HG03039 (cell line): ENCODE measurements around the gene CUL9.
A peak's percentile ranks its signal among the peaks of the same experiment; 100 is the strongest.

Source experiments
- ATAC-seq: cut with Tn5 transposase; IDR thresholded peaks from one replicate; pipeline ENCODE4 v1.9.1; 2021; ENCODE audit warnings: mild to moderate bottlenecking, moderate library complexity; ENCODE audit not compliant: unreplicated experiment

The CUL9 gene

DNA sequence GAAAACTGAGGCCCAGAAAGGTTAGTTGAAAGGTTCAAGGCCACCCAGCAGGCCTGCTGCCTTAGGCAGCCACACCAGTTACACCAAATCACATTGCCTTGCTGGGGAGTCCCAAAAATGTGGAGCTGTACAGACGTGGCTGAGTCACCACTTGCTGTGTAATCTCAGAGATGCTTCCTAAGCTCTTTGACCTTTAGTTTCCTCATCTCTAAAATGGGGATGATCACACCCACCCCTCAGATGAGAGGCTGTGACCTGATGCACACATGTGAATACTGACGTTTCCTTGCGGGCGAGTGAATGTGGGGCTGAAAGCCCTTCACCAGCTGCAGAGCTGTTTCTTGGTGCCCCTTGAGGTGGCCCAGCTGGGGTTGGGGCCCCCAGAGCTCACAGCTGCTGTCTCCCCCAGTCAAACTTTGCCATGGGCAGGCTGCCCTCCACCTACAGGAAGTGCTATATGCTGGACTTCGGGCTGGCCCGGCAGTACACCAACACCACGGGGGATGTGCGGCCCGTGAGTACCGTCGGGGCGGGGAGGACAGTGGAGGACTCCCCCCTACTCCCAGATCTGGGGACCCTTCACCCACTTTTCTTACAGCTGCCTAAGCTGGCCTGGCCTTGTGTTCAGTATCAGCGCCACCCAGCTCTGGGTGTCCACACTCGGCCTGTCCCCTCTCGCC lies 72.3 kb downstream of the CUL9 start:
- ATAC-seq: no peak

DNA sequence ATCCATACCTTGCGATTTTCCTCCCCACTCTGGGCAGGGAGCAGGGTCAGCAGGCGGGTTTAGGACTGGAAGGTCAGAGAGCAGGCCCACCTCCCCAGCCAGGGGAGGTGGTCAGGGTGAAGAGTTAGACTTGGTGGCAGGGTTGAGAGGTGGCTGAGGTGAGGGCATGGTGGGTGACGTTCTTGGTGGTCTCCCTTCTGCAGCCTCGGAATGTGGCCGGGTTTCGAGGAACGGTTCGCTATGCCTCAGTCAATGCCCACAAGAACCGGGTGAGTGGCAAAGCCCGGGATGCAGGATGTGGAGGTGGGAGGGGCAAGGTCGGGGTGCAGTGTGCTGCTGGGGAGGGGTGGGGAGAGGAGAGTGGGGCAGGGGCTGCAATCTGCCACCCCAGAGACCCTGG lies 72.8 kb downstream of the CUL9 start:
- no peak for ATAC-seq

DNA sequence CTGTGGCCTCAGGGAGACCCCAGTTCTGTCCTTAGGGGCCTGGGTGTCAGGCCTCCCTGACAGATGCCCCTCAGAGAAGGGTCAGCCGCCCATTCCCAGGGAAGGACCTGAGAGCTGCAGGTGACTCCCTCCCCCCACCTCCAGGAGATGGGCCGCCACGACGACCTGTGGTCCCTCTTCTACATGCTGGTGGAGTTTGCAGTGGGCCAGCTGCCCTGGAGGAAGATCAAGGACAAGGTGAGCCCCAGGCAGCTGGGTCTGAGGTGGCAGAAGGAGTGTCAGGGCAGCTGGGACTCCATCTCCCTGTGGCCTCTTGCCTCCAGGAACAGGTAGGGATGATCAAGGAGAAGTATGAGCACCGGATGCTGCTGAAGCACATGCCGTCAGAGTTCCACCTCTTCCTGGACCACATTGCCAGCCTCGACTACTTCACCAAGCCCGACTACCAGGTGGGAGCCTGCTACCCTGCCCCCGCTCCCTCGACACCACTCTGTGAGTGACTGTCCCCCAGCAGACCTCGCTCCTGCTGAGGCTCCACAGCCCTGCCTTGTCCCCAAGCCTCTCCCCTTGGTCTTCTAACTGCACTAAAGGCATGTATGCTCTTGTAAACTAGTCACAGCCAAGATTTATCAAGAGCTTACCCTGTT lies 73.5 kb downstream of the CUL9 start:
- ATAC-seq: no peak

DNA sequence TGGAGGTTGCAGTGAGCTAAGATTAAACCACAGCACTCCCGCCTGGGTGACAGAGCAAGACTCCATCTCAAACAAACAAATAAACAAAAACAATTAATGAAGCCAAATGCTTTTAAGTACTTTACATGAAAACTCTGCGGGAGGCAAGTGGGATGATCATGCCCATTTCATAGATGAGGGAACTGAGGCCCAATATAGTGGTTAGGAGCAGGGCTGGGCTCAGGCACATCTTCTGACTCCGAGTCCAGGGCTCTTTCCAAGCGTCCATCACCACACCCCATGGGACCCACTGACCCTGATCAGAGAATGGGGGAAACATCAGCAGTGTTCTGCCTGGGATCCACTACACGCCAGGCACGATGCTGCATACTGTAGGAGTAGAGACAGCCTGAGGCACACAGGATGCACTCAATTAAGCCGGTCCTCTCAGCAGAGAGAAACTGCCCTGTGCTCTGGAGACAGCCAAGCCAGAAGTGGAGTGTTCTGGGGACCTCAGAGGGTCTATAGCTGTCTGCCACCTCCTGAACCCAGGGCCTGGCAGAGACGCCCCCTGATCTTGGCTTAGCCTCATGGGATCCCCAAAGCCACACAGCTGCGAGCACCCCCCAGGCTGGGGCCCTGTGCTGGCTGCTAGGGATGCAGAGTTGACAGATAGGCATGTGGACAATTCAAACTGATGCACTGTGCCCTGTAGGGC lies 74.8 kb downstream of the CUL9 start:
- no peak for ATAC-seq

DNA sequence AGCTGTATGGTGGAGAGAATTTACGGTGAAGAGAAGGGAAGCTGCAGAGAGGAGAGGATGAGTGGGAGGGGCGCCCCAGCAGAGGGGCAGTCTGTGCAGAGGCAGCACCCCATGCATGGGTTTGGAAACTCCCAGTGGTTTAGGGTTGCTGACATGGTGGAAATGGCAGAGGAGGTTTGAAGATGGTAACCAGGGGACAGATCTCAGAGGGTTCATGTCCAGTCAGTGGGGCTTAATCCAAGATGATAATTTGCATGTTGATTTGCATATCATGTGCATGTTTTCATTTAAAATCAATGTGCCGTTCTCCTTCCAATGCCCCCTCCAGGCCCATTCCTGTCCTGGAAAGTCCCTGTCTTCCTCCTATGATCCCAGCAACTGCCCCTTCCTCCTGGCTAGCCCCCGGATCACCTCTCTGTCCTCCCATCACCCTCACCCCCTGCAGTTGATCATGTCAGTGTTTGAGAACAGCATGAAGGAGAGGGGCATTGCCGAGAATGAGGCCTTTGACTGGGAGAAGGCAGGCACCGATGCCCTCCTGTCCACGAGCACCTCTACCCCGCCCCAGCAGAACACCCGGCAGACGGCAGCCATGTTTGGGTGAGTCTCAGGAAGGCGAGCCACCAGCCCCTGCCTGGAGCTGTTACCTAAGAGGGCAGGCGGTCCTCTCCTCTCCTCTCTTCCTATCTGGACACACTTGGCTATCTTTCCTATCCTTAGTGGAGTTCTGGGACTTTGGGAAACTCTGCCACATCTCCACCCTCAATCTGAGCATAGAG lies 75.6 kb downstream of the CUL9 start:
- ATAC-seq: no peak

DNA sequence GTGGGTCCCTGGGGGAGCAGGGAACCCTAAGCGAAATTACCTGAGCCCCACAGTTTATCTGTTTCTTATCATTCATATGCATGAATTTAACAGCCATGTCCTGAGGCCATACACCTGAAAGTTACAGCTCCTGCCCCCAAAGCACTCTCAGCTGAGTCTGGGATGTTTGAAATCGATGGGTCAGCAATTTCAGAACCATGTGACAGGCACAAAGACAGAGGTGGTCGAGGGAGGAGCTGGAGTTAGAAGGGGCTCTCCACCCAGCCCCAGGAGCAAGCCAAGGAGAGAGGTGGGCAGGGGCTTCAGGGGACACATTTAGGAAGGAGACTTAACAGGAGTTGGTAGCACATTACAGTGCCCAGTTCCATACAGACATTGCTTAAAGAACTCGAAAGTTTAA lies 76.2 kb downstream of the CUL9 start:
- no peak for ATAC-seq

DNA sequence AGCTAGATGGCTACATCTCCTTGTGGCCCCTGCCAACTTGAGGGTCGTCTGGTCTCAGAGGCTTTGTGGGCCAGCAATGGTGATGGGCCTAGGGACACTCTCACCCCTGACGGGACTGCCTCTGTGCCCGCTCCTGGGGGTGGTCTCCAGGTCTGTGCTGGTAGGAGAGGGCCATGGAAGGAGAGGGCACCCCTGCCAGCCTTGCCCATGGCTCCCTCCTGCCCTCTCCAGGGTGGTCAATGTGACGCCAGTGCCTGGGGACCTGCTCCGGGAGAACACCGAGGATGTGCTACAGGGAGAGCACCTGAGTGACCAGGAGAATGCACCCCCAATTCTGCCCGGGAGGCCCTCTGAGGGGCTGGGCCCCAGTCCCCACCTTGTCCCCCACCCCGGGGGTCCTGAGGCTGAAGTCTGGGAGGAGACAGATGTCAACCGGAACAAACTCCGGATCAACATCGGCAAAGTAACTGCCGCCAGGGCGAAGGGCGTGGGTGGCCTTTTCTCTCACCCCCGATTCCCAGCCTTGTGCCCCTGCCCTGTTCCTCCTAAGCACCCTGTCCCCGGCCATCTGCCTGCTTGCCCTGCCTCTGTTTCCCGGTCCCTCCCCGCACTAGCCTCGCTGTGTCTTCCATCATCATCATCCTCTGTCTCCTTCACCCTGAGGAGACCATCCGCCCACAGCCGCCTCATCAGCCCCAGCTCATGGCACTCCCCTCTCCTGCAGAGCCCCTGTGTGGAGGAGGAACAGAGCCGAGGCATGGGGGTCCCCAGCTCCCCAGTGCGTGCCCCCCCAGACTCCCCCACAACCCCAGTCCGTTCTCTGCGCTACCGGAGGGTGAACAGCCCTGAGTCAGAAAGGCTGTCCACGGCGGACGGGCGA lies 77.1 kb downstream of the CUL9 start:
- ATAC-seq: no peak

DNA sequence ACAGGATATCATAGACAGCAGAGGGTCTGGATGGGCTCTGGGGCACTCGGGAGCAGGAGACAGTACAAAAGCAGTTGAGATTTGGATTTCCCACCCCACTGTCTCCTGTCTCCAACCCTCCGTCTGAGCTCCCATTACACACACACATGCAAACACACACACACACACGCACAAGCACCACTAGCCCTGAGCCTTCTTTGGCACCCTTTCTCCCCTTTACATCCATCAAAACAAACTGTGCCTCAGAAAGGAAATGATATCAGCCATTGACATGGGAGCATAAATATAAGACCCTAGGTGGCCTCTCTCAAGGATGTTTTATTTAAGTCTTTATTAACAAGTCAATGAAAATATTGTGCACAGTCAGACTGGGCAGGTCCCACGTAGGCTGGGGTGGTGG lies 78.8 kb downstream of the CUL9 start:
- no peak for ATAC-seq

DNA sequence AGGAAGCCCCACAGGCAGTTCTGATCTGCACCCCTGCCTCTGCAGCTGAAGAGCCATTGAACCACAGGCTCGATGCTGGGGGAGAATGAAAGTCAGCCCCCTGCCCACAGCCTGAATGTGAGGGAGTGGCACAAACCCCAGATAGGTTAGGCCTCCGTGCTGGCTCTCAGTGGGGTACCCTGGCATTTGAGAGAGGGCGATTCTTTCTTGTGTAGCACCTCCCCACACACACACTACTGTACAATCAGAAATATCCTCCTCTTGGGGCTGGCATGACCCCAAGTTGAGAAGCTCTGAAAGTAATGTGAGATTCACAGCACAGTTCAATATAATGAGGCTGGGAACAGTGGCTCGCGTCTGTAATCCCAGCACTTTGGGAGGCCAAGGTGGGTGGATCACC lies 79.2 kb downstream of the CUL9 start:
- ATAC-seq: no peak

DNA sequence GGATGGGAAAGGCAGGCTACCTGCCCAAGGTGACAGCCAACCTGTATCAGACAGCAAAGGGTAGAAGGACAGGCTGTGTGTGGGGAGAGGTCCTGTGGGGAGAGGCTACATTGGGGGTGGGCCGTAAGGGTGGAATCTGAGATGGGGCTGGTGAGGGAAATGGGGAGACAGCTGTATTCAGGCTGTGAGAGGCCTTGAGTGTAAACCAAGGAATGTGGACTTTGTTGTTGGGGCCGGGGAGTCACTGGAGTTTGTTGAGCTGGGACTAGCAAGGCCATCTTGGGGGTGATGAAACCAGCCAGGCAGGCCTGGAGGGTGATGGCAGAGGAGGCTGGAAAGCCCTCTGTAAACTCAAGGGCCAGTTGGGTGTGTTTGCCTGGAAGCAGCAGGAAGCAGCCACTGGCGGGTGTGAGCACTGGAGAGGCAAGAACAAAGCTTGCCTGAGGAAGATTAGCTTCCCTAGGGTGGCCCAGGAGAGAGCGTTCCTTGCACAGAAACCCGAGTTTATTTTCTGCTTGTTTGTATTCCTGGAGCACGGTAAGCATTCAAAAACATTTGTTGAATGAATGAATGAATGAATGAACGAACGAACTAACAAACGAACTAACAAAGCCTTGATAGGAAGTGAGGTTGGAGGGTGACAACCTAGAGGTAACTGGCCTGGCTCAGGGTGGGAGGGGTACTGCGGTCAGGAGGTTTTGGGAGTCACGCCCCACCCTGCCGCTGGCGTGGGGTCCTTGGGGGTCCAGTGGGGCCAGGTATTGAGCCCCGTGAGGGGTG lies 80.2 kb downstream of the CUL9 start:
- ATAC-seq: no peak

DNA sequence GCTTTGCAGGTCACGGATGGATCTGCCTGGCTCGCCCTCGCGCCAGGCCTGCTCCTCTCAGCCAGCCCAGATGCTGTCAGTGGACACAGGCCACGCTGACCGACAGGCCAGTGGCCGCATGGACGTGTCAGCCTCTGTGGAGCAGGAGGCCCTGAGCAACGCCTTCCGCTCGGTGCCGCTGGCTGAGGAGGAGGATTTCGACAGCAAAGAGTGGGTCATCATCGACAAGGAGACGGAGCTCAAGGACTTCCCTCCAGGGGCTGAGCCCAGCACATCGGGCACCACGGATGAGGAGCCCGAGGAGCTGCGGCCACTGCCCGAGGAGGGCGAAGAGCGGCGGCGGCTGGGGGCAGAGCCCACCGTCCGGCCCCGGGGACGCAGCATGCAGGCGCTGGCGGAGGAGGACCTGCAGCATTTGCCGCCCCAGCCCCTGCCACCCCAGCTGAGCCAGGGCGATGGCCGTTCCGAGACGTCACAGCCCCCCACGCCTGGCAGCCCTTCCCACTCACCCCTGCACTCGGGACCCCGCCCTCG lies 80.9 kb downstream of the CUL9 start:
- ATAC-seq: no peak

DNA sequence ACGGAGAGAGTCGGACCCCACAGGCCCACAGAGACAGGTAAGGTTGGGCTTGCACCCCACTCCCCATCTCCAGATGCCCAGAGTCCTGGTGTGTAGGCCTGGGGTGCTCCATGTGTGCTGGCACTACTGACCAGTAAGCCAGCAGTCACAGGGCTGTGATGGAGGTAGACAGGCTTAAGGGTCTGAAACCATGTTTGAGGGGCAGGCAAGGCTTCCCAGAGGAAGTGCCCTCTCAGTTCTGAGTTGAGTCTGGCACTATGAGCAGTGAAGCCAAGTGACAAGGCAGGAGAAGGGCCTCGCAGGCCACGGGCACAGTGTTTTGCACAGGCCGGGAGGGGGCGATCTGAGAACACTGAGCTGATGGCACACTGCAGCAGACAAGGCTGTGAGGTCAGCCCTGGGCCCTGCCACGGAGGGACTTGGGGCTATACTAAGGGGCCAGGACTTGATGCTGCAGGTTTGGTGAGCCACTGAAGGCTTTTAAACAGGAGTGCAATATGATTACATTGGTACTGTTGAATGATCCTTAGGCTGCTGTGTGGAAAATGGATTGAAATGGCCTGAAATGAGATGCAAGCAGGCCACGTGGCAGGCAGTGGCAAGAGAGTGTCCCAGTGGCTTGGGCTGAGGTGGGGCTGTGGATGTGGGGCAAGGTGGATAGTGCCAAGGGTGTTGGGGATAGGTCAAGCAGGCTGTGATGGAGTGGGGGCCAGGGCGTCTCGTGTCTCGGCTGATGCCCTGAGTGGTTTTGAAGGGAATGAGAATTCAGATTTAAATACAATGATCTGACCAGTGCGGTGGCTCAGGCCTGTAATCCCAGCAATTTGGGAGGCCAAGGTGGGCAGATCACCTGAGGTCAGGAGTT lies 81.5 kb downstream of the CUL9 start:
- peak; percentile 50 for ATAC-seq

DNA sequence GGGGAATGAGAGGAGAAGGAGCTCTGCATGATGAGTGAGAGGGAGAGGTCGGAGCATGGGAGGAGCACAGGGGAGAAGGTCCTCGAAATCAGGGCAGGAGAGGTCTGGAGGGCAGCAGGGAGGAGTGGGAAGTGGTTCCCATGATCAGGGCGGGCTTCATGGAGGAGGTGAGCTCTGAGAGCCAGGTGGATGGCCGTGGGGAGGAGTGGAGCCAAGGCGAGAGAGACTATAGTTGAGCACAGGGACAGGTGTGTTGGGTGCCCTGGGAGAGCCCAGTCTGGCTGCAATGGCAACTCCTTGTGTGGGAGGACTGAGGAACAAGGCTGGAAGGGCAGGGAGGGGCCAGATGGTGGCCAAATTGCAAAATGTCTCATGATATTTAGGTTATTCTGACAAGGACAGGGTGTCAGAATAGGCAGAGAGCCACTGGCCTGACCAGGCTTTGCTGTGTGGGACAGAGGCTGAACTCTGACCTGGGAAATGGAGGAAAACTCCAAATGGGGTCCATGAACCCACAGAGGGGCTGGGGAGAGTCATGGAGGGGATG lies 82.7 kb downstream of the CUL9 start:
- no peak for ATAC-seq

DNA sequence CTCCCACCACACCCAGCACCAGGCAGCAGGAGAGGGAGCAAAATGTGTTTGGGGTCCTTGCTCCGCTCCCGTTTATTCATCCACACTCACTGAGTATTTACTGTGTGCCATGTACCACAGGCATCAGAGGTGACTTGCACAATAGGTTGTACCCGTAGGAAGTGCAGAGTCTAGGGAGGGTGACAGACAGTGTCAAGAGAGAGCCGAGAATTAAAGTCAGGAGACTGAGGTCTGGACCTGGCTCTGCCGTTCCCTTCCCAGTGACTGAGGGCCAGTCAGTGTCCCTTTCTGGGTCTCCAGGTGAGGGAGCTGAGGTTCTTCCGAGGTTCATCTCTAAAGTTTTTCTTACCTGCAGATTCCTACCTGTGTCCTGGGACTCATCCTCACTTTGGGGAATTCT lies 83.6 kb downstream of the CUL9 start:
- no peak for ATAC-seq

DNA sequence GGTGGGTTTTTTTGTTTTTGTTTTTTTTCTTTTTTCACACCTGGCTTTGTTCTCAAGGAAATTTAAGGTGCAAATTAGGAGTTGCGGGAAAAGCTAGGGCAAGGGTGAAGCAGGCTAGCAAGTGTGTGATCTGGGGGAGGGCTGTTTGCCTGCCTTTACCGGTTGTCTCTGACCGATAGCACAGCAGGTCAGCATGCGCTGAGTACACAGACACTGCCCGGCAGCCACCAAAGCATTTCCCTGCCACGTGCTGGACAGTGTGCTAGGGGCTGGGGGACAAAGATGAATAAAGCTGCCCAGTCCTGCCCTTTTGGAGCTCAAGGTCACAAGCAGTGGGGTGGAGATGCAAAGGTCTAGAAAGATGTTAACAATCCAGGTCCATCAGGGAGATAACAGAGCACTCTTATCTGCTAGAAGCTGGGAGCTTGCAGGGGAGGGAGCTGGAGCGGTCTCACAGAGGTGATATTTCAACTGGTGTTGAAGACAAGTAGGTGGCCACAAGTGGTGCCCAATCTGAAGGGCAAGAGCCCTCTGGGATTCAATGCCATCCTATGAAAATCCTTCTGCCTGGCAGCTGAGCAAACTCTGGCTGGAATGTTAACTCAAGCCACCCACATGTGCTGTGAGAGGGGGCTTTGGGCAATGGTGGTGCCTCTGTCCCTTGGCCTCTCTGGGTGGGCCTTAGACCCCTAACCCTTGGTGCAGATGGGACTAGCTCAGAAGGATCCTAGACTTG lies 85.8 kb downstream of the CUL9 start:
- ATAC-seq: no peak

DNA sequence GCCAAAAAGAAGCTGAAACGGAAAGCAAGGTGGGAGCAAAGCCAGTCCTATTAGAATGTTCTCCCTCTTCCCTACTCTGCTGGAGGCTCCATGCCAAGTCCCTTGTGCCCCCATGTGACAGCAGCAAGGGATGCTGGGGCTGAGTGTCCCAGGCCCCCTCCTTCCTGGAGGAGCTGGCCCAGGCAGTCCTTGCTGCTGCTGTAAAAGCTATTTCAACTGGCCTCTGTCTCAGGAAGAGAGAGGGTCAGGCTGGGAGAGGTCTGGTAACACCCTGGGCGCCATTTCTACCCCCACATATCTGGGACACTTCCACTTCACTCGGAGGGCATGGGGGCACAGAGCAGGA lies 86.3 kb downstream of the CUL9 start:
- no peak for ATAC-seq

DNA sequence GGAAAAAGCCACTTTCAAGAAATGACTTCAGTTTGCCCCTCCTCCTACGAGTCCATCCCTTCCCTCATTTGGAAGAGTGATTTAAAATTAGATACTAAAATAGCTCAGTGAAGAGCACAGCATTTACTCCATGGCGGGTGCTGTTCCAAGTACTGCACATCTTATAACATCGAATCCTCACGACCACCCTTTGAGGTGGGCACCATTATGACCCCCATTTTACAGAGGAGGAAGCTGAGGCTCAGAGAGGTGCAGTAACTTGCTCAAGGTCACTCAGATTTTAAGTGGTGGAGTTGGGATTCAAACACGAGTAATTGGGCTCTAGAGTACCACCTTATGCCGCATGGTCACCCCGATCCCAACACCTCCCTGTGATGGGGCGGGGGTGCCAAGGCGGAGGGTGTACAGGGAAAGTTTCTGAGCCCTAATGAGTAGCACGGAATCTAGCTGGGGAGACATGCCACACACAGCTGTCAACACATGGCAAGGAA lies 86.8 kb downstream of the CUL9 start:
- ATAC-seq: no peak
